Tibial nerve (tissue), 4 donors: ENCODE results near the gene PDZRN3.

Experiments used
- CTCF ChIP-seq, 5 experiments: fragments of 200-600 bp in 3 of 5; fragments of 450-650 bp in 2 of 5; sonication (generic) in 3 of 5; IDR thresholded peaks; one replicate each; pipeline ENCODE4 v1.5.1; 2016 to 2019; ENCODE audit warnings: antibody characterized with exemption in 5 of 5, mild to moderate bottlenecking in 3 of 5, moderate library complexity in 2 of 5
- EP300 ChIP-seq, 2 donors: sonication (generic); formaldehyde crosslinking; IDR thresholded peaks; one replicate each; pipeline ENCODE4 v1.6.1; 2017; ENCODE audit warnings: antibody characterized with exemption in 2 of 2, mild to moderate bottlenecking in 1 of 2
- POLR2A ChIP-seq, 2 donors: fragments of 450-650 bp; IDR thresholded peaks; one replicate each; pipeline ENCODE4 v1.6.1; 2017; ENCODE audit warnings: antibody characterized with exemption in 2 of 2, mild to moderate bottlenecking in 2 of 2, moderate library complexity in 2 of 2

GRCh38 chr3:73393005-73393404 lies 231.7 kb downstream of the PDZRN3 start:
- TF ChIP-seq POLR2A (IDR thresholded peaks at IDR 0.05), result no peak
- no peak for TF ChIP-seq CTCF (IDR thresholded peaks at IDR 0.05)
- TF ChIP-seq EP300 (IDR thresholded peaks at IDR 0.05), result no peak
